CD4-positive, alpha-beta T cell treated with Interleukin-21 for 1 hour (primary cell): ENCODE data around the gene MED13L.

ENCODE experiments used
- DNase-seq: peaks from one replicate; pipeline ENCODE4 v3.0.0-alpha.2; 2020

Gene MED13L

GRCh38 chr12:116209503-116209902, 68.0 kb downstream of the MED13L start:
- no peak for DNase-seq

- no peak for DNase-seq
These were observed 70.2 kb downstream of the MED13L start for GRCh38 chr12:116207274-116207673.

GRCh38 chr12:116206828-116207227, 70.7 kb downstream of the MED13L start:
- no peak for DNase-seq

GRCh38 chr12:116204785-116205184, 72.7 kb downstream of the MED13L start:
- DNase-seq: no peak

GRCh38 chr12:116204169-116204568, 73.3 kb downstream of the MED13L start:
- no peak for DNase-seq

- DNase-seq: no peak
These were observed 74.6 kb downstream of the MED13L start for GRCh38 chr12:116202940-116203339.

- DNase-seq: no peak
These were observed 75.1 kb downstream of the MED13L start for GRCh38 chr12:116202433-116202832.

GRCh38 chr12:116201908-116202307, 75.6 kb downstream of the MED13L start:
- no peak for DNase-seq

GRCh38 chr12:116201359-116201758, 76.1 kb downstream of the MED13L start:
- DNase-seq: no peak

GRCh38 chr12:116200812-116201211, 76.7 kb downstream of the MED13L start:
- DNase-seq: no peak

- no peak for DNase-seq
These were observed 78.3 kb downstream of the MED13L start for GRCh38 chr12:116199160-116199706.

GRCh38 chr12:116196752-116197718, 80.5 kb downstream of the MED13L start:
- DNase-seq: no peak

- no peak for DNase-seq
These were observed 81.3 kb downstream of the MED13L start for GRCh38 chr12:116196226-116196625.

- peak; percentile 55 for DNase-seq
These were observed 82.5 kb downstream of the MED13L start for GRCh38 chr12:116194935-116195431.

- no peak for DNase-seq
These were observed 87.8 kb downstream of the MED13L start for GRCh38 chr12:116189692-116190091.

GRCh38 chr12:116188581-116188980, 88.9 kb downstream of the MED13L start:
- DNase-seq: no peak

- DNase-seq: no peak
These were observed 90.4 kb downstream of the MED13L start for GRCh38 chr12:116187151-116187511.

- no peak for DNase-seq
These were observed 90.9 kb downstream of the MED13L start for GRCh38 chr12:116186482-116187150.

- no peak for DNase-seq
These were observed 92.7 kb downstream of the MED13L start for GRCh38 chr12:116184763-116185162.

GRCh38 chr12:116183741-116184141, 93.8 kb downstream of the MED13L start:
- DNase-seq: no peak

- no peak for DNase-seq
These were observed 95.0 kb downstream of the MED13L start for GRCh38 chr12:116182359-116183063.

- DNase-seq: no peak
These were observed 97.0 kb downstream of the MED13L start for GRCh38 chr12:116180448-116180847.

GRCh38 chr12:116179384-116179783, 98.1 kb downstream of the MED13L start:
- no peak for DNase-seq
